Fibroblast of lung (primary cell): ENCODE data around the gene UAP1.

Experiments used
- EZH2 ChIP-seq: IDR thresholded peaks from 2 replicates; pipeline ENCODE4 v1.5.1; 2012; ENCODE audit warnings: low read length, control low read depth, mild to moderate bottlenecking; ENCODE audit errors: missing control alignments
- TF ChIP-seq, protein P1 (sequence below), 2 donors: IDR thresholded peaks in 1 of 2; conservative IDR thresholded peaks in 1 of 2; 1 replicate in 1 of 2; 2 replicates in 1 of 2; pipeline ENCODE4 v1.5.1; 2011 to 2012; ENCODE audit warnings: low read length in 2 of 2, control low read depth in 1 of 2, inconsistent platforms in 1 of 2, low read depth in 1 of 2, mild to moderate bottlenecking in 1 of 2

DNA sequence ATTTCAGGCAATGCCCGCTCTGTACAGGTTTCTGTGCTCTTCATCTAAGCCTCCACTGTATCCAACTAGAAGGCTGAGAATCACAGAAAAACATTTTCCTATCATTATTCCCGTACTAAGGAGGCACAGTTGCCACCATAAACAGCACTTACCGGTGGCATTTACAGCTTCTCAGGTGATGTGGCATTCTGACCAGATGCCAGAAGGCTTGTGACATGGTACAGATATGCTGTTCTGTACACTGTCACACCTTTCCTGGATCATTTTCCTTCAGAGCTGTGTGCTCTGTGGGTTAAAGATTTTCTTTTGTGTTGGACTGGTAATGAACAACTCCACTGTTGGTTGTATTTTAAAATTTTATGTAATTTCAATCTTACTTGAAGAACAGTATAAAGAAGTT is 4.0 kb upstream of the UAP1 start:
- TF ChIP-seq, protein P1, sequence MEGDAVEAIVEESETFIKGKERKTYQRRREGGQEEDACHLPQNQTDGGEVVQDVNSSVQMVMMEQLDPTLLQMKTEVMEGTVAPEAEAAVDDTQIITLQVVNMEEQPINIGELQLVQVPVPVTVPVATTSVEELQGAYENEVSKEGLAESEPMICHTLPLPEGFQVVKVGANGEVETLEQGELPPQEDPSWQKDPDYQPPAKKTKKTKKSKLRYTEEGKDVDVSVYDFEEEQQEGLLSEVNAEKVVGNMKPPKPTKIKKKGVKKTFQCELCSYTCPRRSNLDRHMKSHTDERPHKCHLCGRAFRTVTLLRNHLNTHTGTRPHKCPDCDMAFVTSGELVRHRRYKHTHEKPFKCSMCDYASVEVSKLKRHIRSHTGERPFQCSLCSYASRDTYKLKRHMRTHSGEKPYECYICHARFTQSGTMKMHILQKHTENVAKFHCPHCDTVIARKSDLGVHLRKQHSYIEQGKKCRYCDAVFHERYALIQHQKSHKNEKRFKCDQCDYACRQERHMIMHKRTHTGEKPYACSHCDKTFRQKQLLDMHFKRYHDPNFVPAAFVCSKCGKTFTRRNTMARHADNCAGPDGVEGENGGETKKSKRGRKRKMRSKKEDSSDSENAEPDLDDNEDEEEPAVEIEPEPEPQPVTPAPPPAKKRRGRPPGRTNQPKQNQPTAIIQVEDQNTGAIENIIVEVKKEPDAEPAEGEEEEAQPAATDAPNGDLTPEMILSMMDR (conservative IDR thresholded peaks at IDR 0.05 in 1 of 2, IDR thresholded peaks at IDR 0.05 in 1 of 2; ENCODE audit: low read depth in 1 of 2, low read length in 2 of 2) = no peak
- no peak for TF ChIP-seq EZH2
